PFSK-1 (cell line): ENCODE results near the gene SCMH1.

Experiments
- POLR2AphosphoS5 ChIP-seq: IDR thresholded peaks from 2 replicates; pipeline ENCODE4 v1.6.1; 2012; ENCODE audit warnings: low read depth, mild to moderate bottlenecking, control low read depth, low read length, moderate library complexity
- REST ChIP-seq, 2 experiments: IDR thresholded peaks; 2 replicates each; pipeline versions ENCODE4 v1.6.1 to v1.8.0; 2011 to 2012; ENCODE audit warnings: low read depth in 2 of 2, low read length in 2 of 2, control low read depth in 1 of 2, inconsistent platforms in 1 of 2, mild to moderate bottlenecking in 1 of 2, moderate library complexity in 1 of 2; ENCODE audit not compliant: insufficient read depth in 1 of 2
- SIN3A ChIP-seq: IDR thresholded peaks from 2 replicates; pipeline ENCODE4 v1.6.1; 2012; ENCODE audit warnings: mild to moderate bottlenecking, low read length, moderate library complexity, borderline replicate concordance; ENCODE audit not compliant: insufficient read depth
- TAF1 ChIP-seq: IDR thresholded peaks from 2 replicates; pipeline ENCODE4 v1.6.1; 2012; ENCODE audit warnings: low read length, control low read depth, borderline replicate concordance; ENCODE audit not compliant: insufficient read depth

GRCh38 chr1:41056907-41057306, 185.2 kb downstream of the SCMH1 start:
- TF ChIP-seq REST (IDR thresholded peaks at IDR 0.05; ENCODE audit: insufficient read depth in 1 of 2, low read depth in 2 of 2, low read length in 2 of 2) (no peak), SIN3A (no peak), TAF1 (no peak), POLR2AphosphoS5 (no peak)
